Dorsolateral prefrontal cortex (tissue), 118 donors: ENCODE data around the gene GNAT1. TPM values are rescaled to one million over a fixed set of nuclear protein-coding genes. Genes with fewer than 3 reads are reported as not detected.

Source experiments
- microRNA-seq, 43 experiments: library from miRNA; unstranded; fragments of <30 nt; microRNA quantifications; one replicate each; pipeline ENCODE4 v1.2.0, GENCODE V29; 2022
- total RNA-seq, 120 experiments: library from RNA; stranded (reverse); gene quantifications; one replicate each; pipeline versions ENCODE4 v1.2.3 to v1.2.4, GENCODE V29; 2022

GNAT1 gene
- total RNA-seq, 120 experiments from 2014 or later, result 0.20 to 1.6 (median 0.31) TPM; not detected in 106

Small RNAs within 50 kb of the gene (microRNA-seq; reads per million reads assigned to microRNA genes)
- gene MIR566 (0 reads per million in 43 experiments), gene MIR5787 (0 to 0.56 (median 0) reads per million in 43 experiments)

Other genes starting within 250 kb of the GNAT1 start
- 100 to 1,000 TPM; 146 to 322 (median 227) TPM for gene RBM5, start 102.7 kb upstream of the GNAT1 start, total RNA-seq
- gene SEMA3F, start 36.3 kb upstream of the GNAT1 start, total RNA-seq, result 10 to 100 TPM in 39 of 120 experiments, 1 to 10 TPM in 81; 1.9 to 30.3 (median 8.3) TPM
- 10 to 100 TPM; 12.5 to 71.4 (median 28.5) TPM for gene SLC38A3, start 13.7 kb downstream of the GNAT1 start, total RNA-seq
- 100 to 1,000 TPM; 117 to 240 (median 161) TPM for gene GNAI2, start 44.6 kb downstream of the GNAT1 start, total RNA-seq
- gene SEMA3B, start 77.5 kb downstream of the GNAT1 start, total RNA-seq, result 100 to 1,000 TPM in 85 of 120 experiments, 10 to 100 TPM in 35; 36.0 to 486 (median 135) TPM
- 1 to 10 TPM in 95 of 120 experiments, under 1 TPM in 23, not detected in 2; 0.31 to 7.4 (median 1.7) TPM for gene LSMEM2, start 87.5 kb downstream of the GNAT1 start, total RNA-seq
- 10 to 100 TPM; 15.0 to 46.2 (median 28.8) TPM for gene IFRD2, start 100.8 kb downstream of the GNAT1 start, total RNA-seq
- gene HYAL3, start 107.8 kb downstream of the GNAT1 start, total RNA-seq, result 10 to 100 TPM in 25 of 120 experiments, 1 to 10 TPM in 95; 3.0 to 14.8 (median 8.4) TPM
- gene NAA80, start 107.8 kb downstream of the GNAT1 start, total RNA-seq, result 10 to 100 TPM in 119 of 120 experiments, 1 to 10 TPM in 1; 10.0 to 30.3 (median 19.2) TPM
- gene HYAL1, start 112.0 kb downstream of the GNAT1 start, total RNA-seq, result 1 to 10 TPM; 1.1 to 8.1 (median 3.0) TPM
- 10 to 100 TPM in 113 of 120 experiments, 1 to 10 TPM in 7; 8.2 to 50.6 (median 18.6) TPM for gene HYAL2, start 131.1 kb downstream of the GNAT1 start, total RNA-seq
- gene TUSC2, start 136.6 kb downstream of the GNAT1 start, total RNA-seq, result 10 to 100 TPM; 29.2 to 71.0 (median 52.4) TPM
- 10 to 100 TPM; 10.1 to 23.5 (median 15.5) TPM for gene RASSF1, start 149.2 kb downstream of the GNAT1 start, total RNA-seq
- gene ZMYND10, start 154.1 kb downstream of the GNAT1 start, total RNA-seq, result 1 to 10 TPM; 1.1 to 7.6 (median 3.1) TPM
- gene NPRL2, start 159.2 kb downstream of the GNAT1 start, total RNA-seq, result 10 to 100 TPM; 24.6 to 51.7 (median 35.3) TPM
- 10 to 100 TPM in 113 of 120 experiments, 1 to 10 TPM in 7; 7.6 to 20.0 (median 13.4) TPM for gene CYB561D2, start 159.3 kb downstream of the GNAT1 start, total RNA-seq
- 10 to 100 TPM; 19.2 to 33.5 (median 26.4) TPM for gene TMEM115, start 167.9 kb downstream of the GNAT1 start, total RNA-seq